ENCODE data around the gene COX6A1. TPM values are rescaled to one million over a fixed set of nuclear protein-coding genes. Genes with fewer than 3 reads are reported as not detected.

Gene COX6A1
- total RNA-seq, 4 donors from 2014 or later, result 175 to 1,520 (median 1,006) TPM

- H3K9me3 ChIP-seq, result no peaks in the 10 kb centered on the region
- no peaks in the 10 kb centered on the region for H3K36me3 ChIP-seq
- H3K4me1 ChIP-seq, result peaks cover 0 to 4% (median 0%) of the 10 kb centered on the region in 4 donors
- no peak for TF ChIP-seq CTCF (IDR thresholded peaks at IDR 0.05)
- no peak for TF ChIP-seq POLR2A (IDR thresholded peaks at IDR 0.05)
- H3K4me3 ChIP-seq, result no peak overlapping the region
- H3K27me3 ChIP-seq, result no peaks in the 10 kb centered on the region
- DNase-seq, result peak in 1 of 3 donors; percentile 51
- H3K27ac ChIP-seq, result no peak overlapping the region
These were observed 8.5 kb upstream of the COX6A1 start for GRCh38 chr12:120429368-120429767.

DNA sequence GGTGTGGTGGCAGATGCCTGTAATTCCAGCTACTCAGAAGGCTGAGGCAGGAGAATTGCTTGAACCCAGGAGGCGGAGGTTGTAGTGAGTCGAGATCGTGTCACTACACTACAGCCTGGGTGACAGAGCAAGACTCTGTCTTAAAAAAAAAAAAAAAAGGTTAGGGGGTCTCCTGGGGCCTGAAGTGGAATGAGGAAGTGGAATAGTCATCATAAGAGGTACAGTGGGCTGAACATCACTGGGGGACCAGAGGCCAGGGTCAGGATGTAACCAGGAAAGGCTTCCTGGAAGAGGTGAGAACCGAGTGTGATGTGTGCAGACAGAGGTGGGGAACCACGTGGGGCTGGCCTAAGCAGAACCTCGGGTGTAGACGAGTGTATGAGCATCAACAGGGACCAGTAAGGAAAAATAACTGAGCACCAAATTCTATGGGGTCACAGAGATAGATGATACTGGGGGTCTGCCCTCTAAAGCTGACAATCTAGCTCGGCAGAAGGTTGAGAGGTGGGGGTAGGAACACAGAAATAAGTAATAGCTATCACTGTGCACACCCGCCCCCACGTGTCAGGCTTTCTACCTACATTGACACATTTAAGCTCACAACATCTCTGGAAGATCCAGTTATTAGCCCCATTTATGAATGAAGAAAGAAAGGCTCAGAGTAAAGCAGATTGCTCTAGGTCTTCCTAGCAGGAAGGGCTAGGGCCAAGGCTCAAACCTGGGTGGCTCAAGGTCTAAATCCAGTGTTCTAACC lies 5.0 kb upstream of the COX6A1 start:
- no peaks in the 10 kb centered on the region for H3K27me3 ChIP-seq
- no peaks in the 10 kb centered on the region for H3K9me3 ChIP-seq
- H3K36me3 ChIP-seq, result no peaks in the 10 kb centered on the region
- no peak for DNase-seq
- H3K4me1 ChIP-seq, result peaks cover 0 to 4% (median 0%) of the 10 kb centered on the region in 4 donors
- no peak for TF ChIP-seq CTCF (IDR thresholded peaks at IDR 0.05)
- no peak for TF ChIP-seq POLR2A (IDR thresholded peaks at IDR 0.05)
- H3K27ac ChIP-seq, result no peak overlapping the region
- H3K4me3 ChIP-seq, result no peak overlapping the region

- TF ChIP-seq POLR2A (IDR thresholded peaks at IDR 0.05), result no peak
- no peak for TF ChIP-seq CTCF (IDR thresholded peaks at IDR 0.05)
- Histone ChIP-seq H3K27ac (peak overlapping the region; percentile 75 to 92 (median 84)), H3K36me3 (peaks cover 0 to 36% (median 0%) of the 10 kb centered on the region in 3 donors), H3K4me1 (peaks cover 0 to 18% (median 11%) of the 10 kb centered on the region in 4 donors), H3K9me3 (no peaks in the 10 kb centered on the region), H3K27me3 (no peaks in the 10 kb centered on the region), H3K4me3 (peak overlapping the region; percentile 64 to 94 (median 75))
- DNase-seq, result no peak
These were observed 734 bp downstream of the COX6A1 start for GRCh38 chr12:120438495-120439198.

DNA sequence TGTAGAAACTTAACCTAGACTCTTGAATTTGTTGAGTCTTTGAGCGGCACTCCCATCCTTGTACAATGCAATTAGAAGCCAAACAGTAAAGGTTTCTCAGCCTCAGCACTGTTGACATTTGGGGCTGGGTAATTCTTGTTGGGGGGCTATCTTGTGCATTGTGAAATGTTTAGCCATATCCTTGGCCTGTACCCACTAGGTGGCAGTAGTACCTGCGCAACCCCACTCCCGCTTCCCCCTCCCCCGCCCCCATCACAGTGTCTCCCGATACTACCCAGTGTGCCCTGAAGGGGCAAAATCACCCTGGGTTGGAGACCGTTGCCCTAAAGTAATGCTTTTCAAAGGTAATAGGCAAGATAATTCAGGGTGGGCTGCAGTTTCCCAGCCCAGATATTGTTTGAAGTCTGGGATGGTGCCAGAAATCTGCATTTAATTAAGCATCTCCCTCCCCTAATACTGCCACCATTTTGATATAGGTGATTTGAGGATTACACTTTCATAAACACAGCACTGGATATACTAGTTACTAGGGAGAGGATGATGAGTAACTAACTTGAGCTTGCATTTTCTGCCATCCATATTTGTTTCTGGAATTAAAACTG lies 1.8 kb downstream of the COX6A1 start:
- DNase-seq, result peak; percentile 62 to 82 (median 74)
- peak overlapping the region in 2 of 4 donors; percentile 34 to 94 for H3K4me3 ChIP-seq
- no peaks in the 10 kb centered on the region for H3K27me3 ChIP-seq
- H3K36me3 ChIP-seq, result peaks cover 0 to 47% (median 0%) of the 10 kb centered on the region in 3 donors
- no peaks in the 10 kb centered on the region for H3K9me3 ChIP-seq
- H3K27ac ChIP-seq, result peak overlapping the region in 1 of 4 donors; percentile 17
- TF ChIP-seq POLR2A (IDR thresholded peaks at IDR 0.05) (no peak), CTCF (IDR thresholded peaks at IDR 0.05) (peak in 5 of 6 experiments; percentile 44 to 80 (median 56))
- H3K4me1 ChIP-seq, result peaks cover 0 to 18% (median 11%) of the 10 kb centered on the region in 4 donors

DNA sequence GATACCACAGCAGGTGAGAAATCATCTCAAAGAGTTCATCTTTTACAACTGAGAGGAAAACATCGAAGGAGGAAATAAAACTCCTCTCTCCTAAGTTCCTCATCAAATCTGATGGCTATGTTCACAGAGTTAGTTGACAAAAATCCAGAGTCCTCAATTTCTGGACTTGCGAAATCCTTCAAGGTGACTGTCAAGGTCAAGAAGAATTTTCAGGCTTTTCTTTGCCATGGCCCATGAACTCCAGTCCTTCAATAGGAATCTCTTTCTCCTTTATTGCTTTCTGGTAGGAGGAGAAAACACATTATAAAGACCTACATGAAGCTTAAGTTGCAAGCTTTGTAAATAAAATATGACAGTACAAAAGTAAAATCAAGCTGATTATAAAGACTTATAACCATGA lies 6.8 kb downstream of the COX6A1 start:
- H3K4me1 ChIP-seq, result peaks cover 0 to 24% (median 11%) of the 10 kb centered on the region in 4 donors
- no peak overlapping the region for H3K27ac ChIP-seq
- no peak for DNase-seq
- TF ChIP-seq POLR2A (IDR thresholded peaks at IDR 0.05) (no peak), CTCF (IDR thresholded peaks at IDR 0.05) (no peak)
- H3K27me3 ChIP-seq, result no peaks in the 10 kb centered on the region
- H3K9me3 ChIP-seq, result no peaks in the 10 kb centered on the region
- no peak overlapping the region for H3K4me3 ChIP-seq
- peaks cover 0 to 56% (median 0%) of the 10 kb centered on the region in 3 donors for H3K36me3 ChIP-seq

All from Peyer's patch (tissue), 4 donors.